ENCODE data around the gene HSPA12B.

HSPA12B gene

DNA sequence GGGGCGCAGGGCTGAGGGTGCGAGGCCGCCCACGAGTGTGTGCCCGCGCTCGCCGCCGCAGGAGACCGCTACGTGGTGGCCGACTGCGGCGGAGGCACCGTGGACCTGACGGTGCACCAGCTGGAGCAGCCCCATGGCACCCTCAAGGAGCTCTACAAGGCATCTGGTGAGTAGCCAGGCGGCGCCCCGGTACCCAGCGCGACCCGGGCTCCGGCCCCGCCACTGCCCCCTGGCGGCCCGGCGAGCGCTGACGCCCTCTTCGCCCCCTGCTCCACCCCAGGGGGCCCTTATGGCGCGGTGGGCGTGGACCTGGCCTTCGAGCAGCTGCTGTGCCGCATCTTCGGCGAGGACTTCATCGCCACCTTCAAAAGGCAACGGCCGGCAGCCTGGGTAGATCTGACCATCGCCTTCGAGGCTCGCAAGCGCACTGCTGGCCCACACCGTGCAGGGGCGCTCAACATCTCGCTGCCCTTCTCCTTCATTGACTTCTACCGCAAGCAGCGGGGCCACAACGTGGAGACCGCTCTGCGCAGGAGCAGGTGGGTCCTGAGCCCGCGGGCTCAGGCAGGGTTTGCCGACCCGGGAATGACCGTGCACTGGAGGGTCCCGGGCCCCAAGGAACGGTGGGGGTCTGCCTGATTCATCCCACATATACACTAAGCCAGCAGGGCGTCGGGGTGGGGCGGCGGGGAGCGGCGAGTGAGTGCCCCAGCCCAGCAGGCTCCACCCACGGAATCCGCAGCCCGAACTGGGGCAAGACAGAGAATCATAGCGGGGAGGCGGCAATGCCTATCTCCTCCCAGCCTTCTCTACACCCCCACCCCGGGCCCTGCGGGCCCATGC, 17.4 kb downstream of the HSPA12B start:
- peak; percentile 73 for TF ChIP-seq CTCF (conservative IDR thresholded peaks at IDR 0.05; ENCODE audit: low read depth, low read length)
- peak overlapping the region; percentile 26 for H3K4me3 ChIP-seq (ENCODE audit: low read length)
- no peak for DNase-seq (ENCODE audit: low read depth)

DNA sequence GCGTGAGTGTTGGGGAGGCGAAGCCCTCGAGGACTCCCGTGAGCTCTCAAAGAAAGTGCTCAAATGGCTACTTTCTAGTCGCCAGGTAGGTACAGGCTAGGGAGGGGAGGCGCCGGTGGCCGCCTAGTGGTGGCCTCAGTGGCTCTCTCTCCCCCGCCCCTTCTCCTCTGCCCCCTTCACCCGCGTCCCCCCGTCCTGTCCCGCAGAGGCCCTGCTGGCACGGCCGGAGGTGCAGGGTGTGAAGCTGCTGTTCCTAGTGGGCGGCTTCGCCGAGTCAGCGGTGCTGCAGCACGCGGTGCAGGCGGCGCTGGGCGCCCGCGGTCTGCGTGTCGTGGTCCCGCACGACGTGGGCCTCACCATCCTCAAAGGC, 18.8 kb downstream of the HSPA12B start:
- H3K4me3 ChIP-seq (ENCODE audit: low read length), result no peak overlapping the region
- TF ChIP-seq CTCF (conservative IDR thresholded peaks at IDR 0.05; ENCODE audit: low read depth, low read length), result peak; percentile 22
- no peak for DNase-seq (ENCODE audit: low read depth)

GRCh38 chr20:3751675-3752385, 19.3 kb downstream of the HSPA12B start:
- no peak for TF ChIP-seq CTCF (conservative IDR thresholded peaks at IDR 0.05; ENCODE audit: low read depth, low read length)
- no peak for DNase-seq (ENCODE audit: low read depth)
- H3K4me3 ChIP-seq (ENCODE audit: low read length), result peak overlapping the region; percentile 35

- peak overlapping the region; percentile 35 for H3K4me3 ChIP-seq (ENCODE audit: low read length)
- DNase-seq (ENCODE audit: low read depth), result no peak
- no peak for TF ChIP-seq CTCF (conservative IDR thresholded peaks at IDR 0.05; ENCODE audit: low read depth, low read length)
Observed at GRCh38 chr20:3752386-3752759, 19.9 kb downstream of the HSPA12B start.

GRCh38 chr20:3753098-3753497, 20.6 kb downstream of the HSPA12B start:
- DNase-seq (ENCODE audit: low read depth), result peak; percentile 17
- no peak overlapping the region for H3K4me3 ChIP-seq (ENCODE audit: low read length)
- peak; percentile 90 for TF ChIP-seq CTCF (conservative IDR thresholded peaks at IDR 0.05; ENCODE audit: low read depth, low read length)

GRCh38 chr20:3753501-3754275, 21.2 kb downstream of the HSPA12B start:
- no peak for TF ChIP-seq CTCF (conservative IDR thresholded peaks at IDR 0.05; ENCODE audit: low read depth, low read length)
- no peak for DNase-seq (ENCODE audit: low read depth)
- no peak overlapping the region for H3K4me3 ChIP-seq (ENCODE audit: low read length)

Measured in retinal pigment epithelial cell (primary cell).